Heart left ventricle (tissue), 16 donors: ENCODE data around the gene LY6G5B. TPM values are rescaled to one million over a fixed set of nuclear protein-coding genes. Genes with fewer than 3 reads are reported as not detected.
A peak's percentile ranks its signal among the peaks of the same experiment; 100 is the strongest.

ENCODE experiments used
- ATAC-seq, 4 donors: fragments of 200-7000 bp; cut with Tn5 transposase; one replicate each; pipeline ENCODE4 v1.9.1; 2020 to 2022; ENCODE audit warnings: moderate library complexity in 4 of 4, mild to moderate bottlenecking in 3 of 4, moderate number of reproducible peaks in 1 of 4
- DNase-seq, 5 donors: peaks; one replicate each; pipeline ENCODE4 v3.0.0-alpha.2; 2020
- H3K27ac ChIP-seq, 12 donors: fragments of 200-600 bp; sonication (generic) in 4 of 12; one replicate each; pipeline versions ENCODE4 v1.5.0 to v1.8.0; 2016 to 2022; ENCODE audit warnings: mild to moderate bottlenecking in 2 of 12
- H3K27me3 ChIP-seq, 9 donors: fragments of 200-600 bp; sonication (generic) in 2 of 9; one replicate each; pipeline versions ENCODE4 v1.5.1 to v1.8.0; 2016 to 2022; ENCODE audit warnings: mild to moderate bottlenecking in 3 of 9
- H3K36me3 ChIP-seq, 9 donors: fragments of 200-600 bp; sonication (generic) in 2 of 9; one replicate each; pipeline versions ENCODE4 v1.5.0 to v1.8.0; 2018 to 2022; ENCODE audit warnings: mild to moderate bottlenecking in 2 of 9
- H3K4me1 ChIP-seq, 12 donors: fragments of 200-600 bp; sonication (generic) in 4 of 12; one replicate each; pipeline versions ENCODE4 v1.5.0 to v1.8.0; 2016 to 2022; ENCODE audit warnings: mild to moderate bottlenecking in 3 of 12
- H3K4me3 ChIP-seq, 12 donors: fragments of 200-600 bp; sonication (generic) in 4 of 12; one replicate each; pipeline versions ENCODE4 v1.5.0 to v1.8.0; 2017 to 2022; ENCODE audit warnings: mild to moderate bottlenecking in 9 of 12, moderate library complexity in 4 of 12
- H3K9me3 ChIP-seq, 12 donors: fragments of 200-600 bp; sonication (generic) in 4 of 12; one replicate each; pipeline versions ENCODE4 v1.5.0 to v1.8.0; 2016 to 2022; ENCODE audit warnings: mild to moderate bottlenecking in 1 of 12
- POLR2A ChIP-seq, 2 donors: fragments of 450-650 bp; IDR thresholded peaks; one replicate each; pipeline ENCODE4 v1.6.1; 2017; ENCODE audit warnings: antibody characterized with exemption in 2 of 2, mild to moderate bottlenecking in 2 of 2, moderate library complexity in 2 of 2
- WGBS, 4 donors: extraction: QIAGEN DNeasy Blood & Tissue Kit in 2 of 4; methylation state at CpG; one replicate each; pipeline versions ENCODE4 v1.1.5 to v1.1.7; 2013 to 2018; 5-methylcytosine and 5-hydroxymethylcytosine counted together
- intact Hi-C, 10 donors: fragments of 100-400 bp; cut with DNase I; formaldehyde crosslinking; loops; one replicate each; pipeline versions ENCODE4 v1.11.1 to v1.14.2; 2022
- polyA plus RNA-seq, 2 donors: library from polyadenylated mRNA; stranded (reverse); fragments of 200-250 nt; gene quantifications; one replicate each; pipeline ENCODE4 v1.2.3, GENCODE V29; 2013
- total RNA-seq, 9 donors: library from RNA; depleted of rRNA in 2 of 9; stranded (reverse); fragments of >200 nt in 2 of 9; fragmentation: NEBNext Ultra II Directional in 3 of 9; extraction: Animal tissue kit (Norgen Biotek cat#: 25700) in 3 of 9; gene quantifications; one replicate each; pipeline versions ENCODE4 v1.1.0 to v1.2.4, GENCODE V29; 2016 to 2023
- TF ChIP-seq, protein P1 (sequence below), 12 donors: fragments of 200-600 bp; sonication (generic) in 4 of 12; IDR thresholded peaks; one replicate each; pipeline versions ENCODE4 v1.5.0 to v1.8.0; 2018 to 2022; ENCODE audit warnings: antibody characterized with exemption in 12 of 12, mild to moderate bottlenecking in 5 of 12
- donor health status: ischemic (EF 13 %, LVEDD 7.1; RV severe dilation, severe dysfunction).
- donor health status: healthy with polysubstance abuse.
- donor health status: DM: no; HTN: yes; CAD: no.
- donor health status: DM: no; HTN: no; CAD: no.
- donor health status: ischemic (EF 25% LVEDD 6.9; RV normal size, moderate dysfunction).
- donor health status: ischemic (EF 25% LVEDD 5.7; RV mildly dilated, moderate dysfunction).
- donor health status: healthy.
- donor health status: DM: yes; HTN: yes; CAD: no.
- donor health status: ischemic (EF 35%, LVEDD 5.7; RV mildly dilated, moderate dysfunction).
- donor health status: nonischemic (EF 11% LVEDD 7.7; RV severe dilation, severe dysfunction).
- donor health status: DM: yes; HTN: yes; CAD: no.
- donor health status: PGD.
- donor health status: ischemic (EF 29% LVEDD 5.4; RV normal size, mild dysfunction).
- donor health status: nonischemic (EF 23%, LVEDD 6.1; RV moderate dilation, normal function).

Gene LY6G5B
- total and polyA plus RNA-seq, 11 donors = 1.4 to 12.0 (median 4.6) TPM

DNA sequence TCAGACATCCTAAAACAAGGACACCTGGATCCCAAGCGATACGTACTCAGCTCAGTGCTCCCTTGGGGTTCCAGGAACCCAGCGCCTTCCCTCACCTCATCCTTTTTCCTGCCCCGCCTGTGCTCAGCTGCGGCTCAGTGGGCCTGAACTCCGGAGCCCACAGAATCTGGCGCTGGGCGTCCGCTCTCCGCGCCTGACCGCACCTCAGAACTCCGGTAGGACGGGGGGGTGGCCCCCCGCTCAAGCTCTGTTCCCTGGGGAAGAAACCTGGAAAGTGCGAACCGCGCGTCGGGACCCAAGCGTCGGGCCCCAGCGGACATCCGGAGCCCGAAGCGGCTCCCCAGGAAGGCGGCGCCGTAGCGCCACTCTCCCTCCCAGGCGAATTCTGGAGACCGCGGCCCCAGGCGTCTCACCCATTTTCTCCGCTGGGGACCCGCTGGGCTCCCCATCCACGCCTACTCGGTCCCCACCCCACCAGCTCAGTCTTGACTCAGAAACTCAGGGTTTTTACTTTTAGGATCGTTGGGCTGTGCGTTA lies 11.4 kb downstream of the LY6G5B start:
- Histone ChIP-seq H3K36me3 (peaks cover 0 to 21% (median 12%) of the 10 kb centered on the region in 9 donors), H3K27ac (peak overlapping the region in 11 of 12 donors; percentile 9 to 83 (median 63)), H3K4me1 (peaks cover 0 to 26% (median 14%) of the 10 kb centered on the region in 12 donors), H3K27me3 (no peaks in the 10 kb centered on the region), H3K4me3 (peak overlapping the region; percentile 28 to 74 (median 58)), H3K9me3 (no peaks in the 10 kb centered on the region)
- TF ChIP-seq, protein P1, sequence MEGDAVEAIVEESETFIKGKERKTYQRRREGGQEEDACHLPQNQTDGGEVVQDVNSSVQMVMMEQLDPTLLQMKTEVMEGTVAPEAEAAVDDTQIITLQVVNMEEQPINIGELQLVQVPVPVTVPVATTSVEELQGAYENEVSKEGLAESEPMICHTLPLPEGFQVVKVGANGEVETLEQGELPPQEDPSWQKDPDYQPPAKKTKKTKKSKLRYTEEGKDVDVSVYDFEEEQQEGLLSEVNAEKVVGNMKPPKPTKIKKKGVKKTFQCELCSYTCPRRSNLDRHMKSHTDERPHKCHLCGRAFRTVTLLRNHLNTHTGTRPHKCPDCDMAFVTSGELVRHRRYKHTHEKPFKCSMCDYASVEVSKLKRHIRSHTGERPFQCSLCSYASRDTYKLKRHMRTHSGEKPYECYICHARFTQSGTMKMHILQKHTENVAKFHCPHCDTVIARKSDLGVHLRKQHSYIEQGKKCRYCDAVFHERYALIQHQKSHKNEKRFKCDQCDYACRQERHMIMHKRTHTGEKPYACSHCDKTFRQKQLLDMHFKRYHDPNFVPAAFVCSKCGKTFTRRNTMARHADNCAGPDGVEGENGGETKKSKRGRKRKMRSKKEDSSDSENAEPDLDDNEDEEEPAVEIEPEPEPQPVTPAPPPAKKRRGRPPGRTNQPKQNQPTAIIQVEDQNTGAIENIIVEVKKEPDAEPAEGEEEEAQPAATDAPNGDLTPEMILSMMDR (IDR thresholded peaks at IDR 0.05) = peak in 3 of 12 donors; percentile 7 to 37 (median 13)
- no peak for TF ChIP-seq POLR2A (IDR thresholded peaks at IDR 0.05)
- ATAC-seq (peak; percentile 49 to 81 (median 66)), DNase-seq (peak; percentile 44 to 79 (median 54))
- intact Hi-C loops = loop anchor here (1.0 to 10.0 kb wide), 14 partner anchors 46 to 274 kb away; partner anchors contain the start of genes DDAH2 (in 3 of the 10), NELFE (in 3 of the 10), SKIC2 (in 3 of the 10) and SAPCD1 (in 2 of the 10)
- 1 to 3% (median 2%) methylated on average over 29 to 40 of the region's 40 CpGs for WGBS, 4 donors

DNA sequence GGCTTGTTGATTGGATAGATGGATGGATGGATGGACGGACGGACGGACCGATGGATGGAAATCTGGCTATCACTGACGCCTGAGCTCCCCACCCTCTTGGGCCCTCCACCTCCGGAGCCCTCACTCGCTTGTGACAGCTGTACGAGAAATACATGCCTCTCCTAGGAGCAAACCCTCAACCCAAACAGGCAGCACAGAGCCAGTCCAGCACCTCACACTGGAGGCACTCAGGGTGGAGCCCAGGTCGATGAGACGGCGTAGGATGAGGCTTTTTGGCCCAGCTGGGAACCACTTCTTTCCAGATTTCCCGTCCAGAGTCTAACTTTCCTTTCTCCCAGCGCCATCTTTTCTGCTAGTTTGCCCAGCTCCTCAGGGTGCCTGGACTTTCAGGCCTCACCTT lies 13.8 kb downstream of the LY6G5B start:
- no peak for ATAC-seq
- 80 to 85% (median 80%) methylated on average over 13 of the region's 13 CpGs for WGBS, 4 donors
- no peak for TF ChIP-seq POLR2A (IDR thresholded peaks at IDR 0.05)
- TF ChIP-seq, protein P1 (IDR thresholded peaks at IDR 0.05) = no peak
- Histone ChIP-seq H3K27me3 (no peaks in the 10 kb centered on the region), H3K9me3 (no peaks in the 10 kb centered on the region), H3K36me3 (peaks cover 0 to 45% (median 35%) of the 10 kb centered on the region in 9 donors), H3K4me1 (peaks cover 0 to 26% (median 14%) of the 10 kb centered on the region in 12 donors), H3K27ac (no peak overlapping the region), H3K4me3 (peak overlapping the region in 1 of 12 donors; percentile 45)
- DNase-seq = no peak
- intact Hi-C loops = loop anchor here (5.0 to 10.0 kb wide), 9 partner anchors 44 to 271 kb away; partner anchors contain the start of genes DDAH2 (in 3 of the 10), NELFE (in 3 of the 10), SKIC2 (in 3 of the 10) and SAPCD1 (in 2 of the 10)

DNA sequence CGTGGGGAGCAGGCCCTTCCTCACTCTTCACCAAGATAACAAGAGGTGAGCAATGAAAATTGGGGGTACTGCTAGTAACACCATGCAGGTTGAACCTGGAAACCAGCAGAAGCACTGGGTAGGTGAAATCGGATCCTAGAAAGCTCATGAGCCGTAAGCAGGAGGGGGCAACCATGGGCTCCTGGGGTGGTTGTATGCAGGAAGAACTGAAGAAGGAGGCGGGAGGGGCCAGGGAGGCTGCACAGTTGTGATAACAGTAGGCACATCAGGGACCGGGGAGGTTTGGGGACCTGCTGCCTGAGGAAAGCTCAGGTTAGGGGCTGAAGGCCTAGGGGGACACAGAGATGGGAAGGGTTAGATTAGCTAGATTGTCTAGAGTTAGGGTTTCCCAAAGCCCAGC lies 16.7 kb downstream of the LY6G5B start:
- Histone ChIP-seq H3K27me3 (no peaks in the 10 kb centered on the region), H3K4me1 (peaks cover 0 to 11% (median 3%) of the 10 kb centered on the region in 12 donors), H3K9me3 (no peaks in the 10 kb centered on the region), H3K4me3 (no peak overlapping the region), H3K27ac (no peak overlapping the region), H3K36me3 (peaks cover 0 to 74% (median 64%) of the 10 kb centered on the region in 9 donors)
- TF ChIP-seq, protein P1 (IDR thresholded peaks at IDR 0.05) = no peak
- TF ChIP-seq POLR2A (IDR thresholded peaks at IDR 0.05) = no peak
- intact Hi-C loops = loop anchor here in 4 of 10 donors (10.0 kb wide), 3 partner anchors 78 to 268 kb away; partner anchors contain the start of genes NELFE (in 3 of the 4), SKIC2 (in 3 of the 4), NEU1 (in 1 of the 4) and SAPCD1 (in 1 of the 4)
- ATAC-seq (no peak), DNase-seq (peak in 1 of 5 donors; percentile 15)
- WGBS, 4 donors = 77 to 84% (median 78%) methylated on average over 5 of the region's 5 CpGs

DNA sequence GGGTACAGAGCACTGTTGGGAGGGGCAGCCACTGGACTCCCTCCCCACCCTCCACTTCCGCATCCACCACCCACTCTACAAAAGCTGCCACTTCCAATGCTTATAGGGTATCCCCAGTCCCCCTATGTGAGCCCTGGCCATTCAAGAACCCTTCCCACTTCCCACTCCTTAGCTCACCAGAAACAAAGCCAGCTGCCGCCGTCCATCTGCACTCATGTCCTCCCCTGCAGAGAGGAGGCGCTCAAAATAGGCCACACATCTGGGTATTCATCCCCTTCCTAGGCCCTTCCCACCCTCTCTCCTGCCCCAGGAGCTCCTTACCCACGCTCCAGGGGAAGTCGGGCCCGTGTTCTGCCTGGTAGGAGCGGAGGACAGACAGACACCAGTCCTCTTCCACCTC lies 17.5 kb downstream of the LY6G5B start:
- ATAC-seq = no peak
- peak in 1 of 5 donors; percentile 35 for DNase-seq
- WGBS, 4 donors = 86 to 87% (median 87%) methylated on average over 8 of the region's 8 CpGs
- no peak overlapping the region for H3K4me3 ChIP-seq
- TF ChIP-seq, protein P1 (IDR thresholded peaks at IDR 0.05) = no peak
- TF ChIP-seq POLR2A (IDR thresholded peaks at IDR 0.05) = no peak
- intact Hi-C loops = loop anchor here in 4 of 10 donors (10.0 kb wide), 3 partner anchors 77 to 267 kb away; partner anchors contain the start of genes NELFE (in 3 of the 4), SKIC2 (in 3 of the 4), NEU1 (in 1 of the 4) and SAPCD1 (in 1 of the 4)
- H3K27me3 ChIP-seq = no peaks in the 10 kb centered on the region
- no peaks in the 10 kb centered on the region for H3K9me3 ChIP-seq
- H3K36me3 ChIP-seq = peaks cover 0 to 82% (median 73%) of the 10 kb centered on the region in 9 donors
- H3K27ac ChIP-seq = no peak overlapping the region
- H3K4me1 ChIP-seq = peaks cover 0 to 7% (median 0%) of the 10 kb centered on the region in 12 donors
